Tibial artery (tissue), 4 donors: ENCODE data around the gene CSRNP3.

Experiments
- DNase-seq, 2 donors: peaks; one replicate each; pipeline ENCODE4 v3.0.0-alpha.2; 2019
- H3K27ac ChIP-seq, 2 donors: fragments of 200-600 bp; sonication (generic) in 1 of 2; 1 replicate in 1 of 2; 2 replicates in 1 of 2; pipeline ENCODE4 v1.5.1; 2018 to 2019; ENCODE audit warnings: mild to moderate bottlenecking in 1 of 2
- H3K27me3 ChIP-seq, 2 donors: fragments of 200-600 bp; sonication (generic) in 1 of 2; one replicate each; pipeline versions ENCODE4 v1.5.1 to v1.6.0; 2016 to 2019
- H3K36me3 ChIP-seq, 3 donors: fragments of 200-600 bp; sonication (generic) in 2 of 3; one replicate each; pipeline ENCODE4 v1.5.1; 2016 to 2019; ENCODE audit warnings: mild to moderate bottlenecking in 2 of 3
- H3K4me1 ChIP-seq, 4 donors: fragments of 200-600 bp; sonication (generic) in 2 of 4; 1 replicate in 3 of 4; 2 replicates in 1 of 4; pipeline ENCODE4 v1.5.1; 2016 to 2019
- H3K4me3 ChIP-seq, 2 donors: fragments of 200-600 bp; sonication (generic) in 1 of 2; 1 replicate in 1 of 2; 2 replicates in 1 of 2; pipeline ENCODE4 v1.5.1; 2018 to 2019; ENCODE audit warnings: mild to moderate bottlenecking in 2 of 2
- H3K9me3 ChIP-seq, 3 donors: fragments of 200-600 bp; sonication (generic) in 1 of 3; one replicate each; pipeline ENCODE4 v1.5.1; 2016 to 2019
- CTCF ChIP-seq, 2 experiments: fragments of 200-600 bp in 1 of 2; fragments of 450-650 bp in 1 of 2; IDR thresholded peaks; one replicate each; pipeline ENCODE4 v1.5.1; 2017 to 2019; ENCODE audit warnings: antibody characterized with exemption in 2 of 2, mild to moderate bottlenecking in 1 of 2, moderate library complexity in 1 of 2
- intact Hi-C: fragments of 100-400 bp; cut with DNase I; formaldehyde crosslinking; loops from one replicate; pipeline ENCODE4 v1.15.0; 2023; ENCODE audit warnings: low total_unique reads

Gene CSRNP3

GRCh38 chr2:165469417-165469816 is at the start of gene CSRNP3:
Gene CSRNP3, plus strand, starts transcription at chr2:165469698. Its CDS starts 125,368 bp downstream, at chr2:165595066.
- intact Hi-C loops: no loop called here
- no peak within 1 kb of the TSS for H3K27ac ChIP-seq
- no peaks in the 10 kb centered on the region for H3K9me3 ChIP-seq
- peak; percentile 22 to 63 for DNase-seq
- TF ChIP-seq CTCF (IDR thresholded peaks at IDR 0.05): no peak
- H3K36me3 ChIP-seq: no peaks in the 10 kb centered on the region
- H3K4me3 ChIP-seq: peak within 1 kb of the TSS; percentile 47 to 53
- H3K4me1 ChIP-seq: peaks cover 0 to 14% (median 0%) of the 10 kb centered on the region in 4 donors
- no peaks in the 10 kb centered on the region for H3K27me3 ChIP-seq

GRCh38 chr2:165420231-165420630 is 49.3 kb upstream of the CSRNP3 start:
- Histone ChIP-seq H3K4me1 (no peaks in the 10 kb centered on the region), H3K9me3 (peaks cover 0 to 8% (median 0%) of the 10 kb centered on the region in 3 donors), H3K4me3 (no peak overlapping the region), H3K27me3 (peaks cover 0 to 4% of the 10 kb centered on the region in 2 donors), H3K36me3 (peaks cover 0 to 4% (median 0%) of the 10 kb centered on the region in 3 donors), H3K27ac (no peak overlapping the region)
- TF ChIP-seq CTCF (IDR thresholded peaks at IDR 0.05): no peak
- intact Hi-C loops: no loop called here
- DNase-seq: no peak

GRCh38 chr2:165423081-165423480 is 46.4 kb upstream of the CSRNP3 start:
- H3K9me3 ChIP-seq: peaks cover 0 to 8% (median 0%) of the 10 kb centered on the region in 3 donors
- no peaks in the 10 kb centered on the region for H3K4me1 ChIP-seq
- no peak for DNase-seq
- H3K4me3 ChIP-seq: no peak overlapping the region
- no peak overlapping the region for H3K27ac ChIP-seq
- intact Hi-C loops: no loop called here
- peaks cover 0 to 4% (median 0%) of the 10 kb centered on the region in 3 donors for H3K36me3 ChIP-seq
- no peak for TF ChIP-seq CTCF (IDR thresholded peaks at IDR 0.05)
- H3K27me3 ChIP-seq: no peaks in the 10 kb centered on the region

GRCh38 chr2:165425556-165425955 is 43.9 kb upstream of the CSRNP3 start:
- no peak for DNase-seq
- peaks cover 0 to 4% (median 0%) of the 10 kb centered on the region in 3 donors for H3K36me3 ChIP-seq
- no peaks in the 10 kb centered on the region for H3K4me1 ChIP-seq
- TF ChIP-seq CTCF (IDR thresholded peaks at IDR 0.05): no peak
- no peak overlapping the region for H3K27ac ChIP-seq
- no peaks in the 10 kb centered on the region for H3K27me3 ChIP-seq
- no peak overlapping the region for H3K4me3 ChIP-seq
- intact Hi-C loops: no loop called here
- peaks cover 0 to 8% (median 0%) of the 10 kb centered on the region in 3 donors for H3K9me3 ChIP-seq

GRCh38 chr2:165427686-165428085 is 41.8 kb upstream of the CSRNP3 start:
- Histone ChIP-seq H3K4me1 (no peaks in the 10 kb centered on the region), H3K27ac (no peak overlapping the region), H3K4me3 (no peak overlapping the region), H3K36me3 (peaks cover 0 to 4% (median 0%) of the 10 kb centered on the region in 3 donors), H3K27me3 (no peaks in the 10 kb centered on the region), H3K9me3 (peaks cover 0 to 8% (median 0%) of the 10 kb centered on the region in 3 donors)
- intact Hi-C loops: no loop called here
- no peak for TF ChIP-seq CTCF (IDR thresholded peaks at IDR 0.05)
- peak in 1 of 2 donors; percentile 47 for DNase-seq

- Histone ChIP-seq H3K9me3 (no peaks in the 10 kb centered on the region), H3K4me1 (no peaks in the 10 kb centered on the region), H3K36me3 (no peaks in the 10 kb centered on the region), H3K27ac (no peak overlapping the region), H3K4me3 (no peak overlapping the region), H3K27me3 (no peaks in the 10 kb centered on the region)
- no peak for TF ChIP-seq CTCF (IDR thresholded peaks at IDR 0.05)
- no peak for DNase-seq
- intact Hi-C loops: no loop called here
Observed at GRCh38 chr2:165428926-165429325, 40.6 kb upstream of the CSRNP3 start.
